Breast epithelium (tissue), 3 donors: ENCODE data around the gene KLK4.
A peak's percentile ranks its signal among the peaks of the same experiment; 100 is the strongest.

Experiments used
- POLR2AphosphoS5 ChIP-seq, 3 donors: sonication (generic); formaldehyde crosslinking; IDR thresholded peaks; one replicate each; pipeline ENCODE4 v1.6.1; 2017; ENCODE audit warnings: antibody characterized with exemption in 3 of 3
- TF ChIP-seq, protein P1 (sequence below), 3 donors: fragments of 450-650 bp; IDR thresholded peaks; one replicate each; pipeline ENCODE4 v1.5.1; 2016 to 2017; ENCODE audit warnings: antibody characterized with exemption in 3 of 3, mild to moderate bottlenecking in 3 of 3, moderate library complexity in 3 of 3

GRCh38 chr19:50952910-50953309 lies 41.7 kb upstream of the KLK4 start, which contains the start of gene KLK5:
- TF ChIP-seq, protein P1, sequence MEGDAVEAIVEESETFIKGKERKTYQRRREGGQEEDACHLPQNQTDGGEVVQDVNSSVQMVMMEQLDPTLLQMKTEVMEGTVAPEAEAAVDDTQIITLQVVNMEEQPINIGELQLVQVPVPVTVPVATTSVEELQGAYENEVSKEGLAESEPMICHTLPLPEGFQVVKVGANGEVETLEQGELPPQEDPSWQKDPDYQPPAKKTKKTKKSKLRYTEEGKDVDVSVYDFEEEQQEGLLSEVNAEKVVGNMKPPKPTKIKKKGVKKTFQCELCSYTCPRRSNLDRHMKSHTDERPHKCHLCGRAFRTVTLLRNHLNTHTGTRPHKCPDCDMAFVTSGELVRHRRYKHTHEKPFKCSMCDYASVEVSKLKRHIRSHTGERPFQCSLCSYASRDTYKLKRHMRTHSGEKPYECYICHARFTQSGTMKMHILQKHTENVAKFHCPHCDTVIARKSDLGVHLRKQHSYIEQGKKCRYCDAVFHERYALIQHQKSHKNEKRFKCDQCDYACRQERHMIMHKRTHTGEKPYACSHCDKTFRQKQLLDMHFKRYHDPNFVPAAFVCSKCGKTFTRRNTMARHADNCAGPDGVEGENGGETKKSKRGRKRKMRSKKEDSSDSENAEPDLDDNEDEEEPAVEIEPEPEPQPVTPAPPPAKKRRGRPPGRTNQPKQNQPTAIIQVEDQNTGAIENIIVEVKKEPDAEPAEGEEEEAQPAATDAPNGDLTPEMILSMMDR (IDR thresholded peaks at IDR 0.05) = no peak
- peak in 1 of 3 donors; percentile 57 for TF ChIP-seq POLR2AphosphoS5 (IDR thresholded peaks at IDR 0.05)
